Tongue (tissue), 2 donors: ENCODE results near the gene GRAP2. TPM values are rescaled to one million over a fixed set of nuclear protein-coding genes. Genes with fewer than 3 reads are reported as not detected.
"Not testable (repeated sequence)": the region's sequence is repeated elsewhere in the genome, so short reads cannot be mapped to it uniquely, and the experiment has no call there.

Source experiments
- DNase-seq: peaks from one replicate; pipeline ENCODE4 v3.0.0-alpha.2; 2015
- total RNA-seq: library from RNA; depleted of rRNA; stranded (reverse); fragments of >200 nt; gene quantifications from one replicate; pipeline ENCODE4 v1.2.3, GENCODE V29; 2014

The GRAP2 gene
- total RNA-seq, 1 donor from 2014 or later = 2.8 TPM

- DNase-seq = no peak
Observed at GRCh38 chr22:39897841-39898240, 3.0 kb upstream of the GRAP2 start.

GRCh38 chr22:39898997-39899396 lies 1.9 kb upstream of the GRAP2 start:
- peak; percentile 25 for DNase-seq

GRCh38 chr22:39901565-39902146 lies 772 bp downstream of the GRAP2 start:
- no peak for DNase-seq

- not testable (repeated sequence) for DNase-seq
Observed at GRCh38 chr22:39904024-39904423, 3.1 kb downstream of the GRAP2 start.

- no peak for DNase-seq
Observed at GRCh38 chr22:39904862-39905261, 4.0 kb downstream of the GRAP2 start.

- DNase-seq = no peak
Observed at GRCh38 chr22:39905687-39906086, 4.8 kb downstream of the GRAP2 start.

GRCh38 chr22:39906207-39906606 lies 5.3 kb downstream of the GRAP2 start:
- no peak for DNase-seq

GRCh38 chr22:39907047-39907446 lies 6.2 kb downstream of the GRAP2 start:
- no peak for DNase-seq

GRCh38 chr22:39907605-39908097 lies 6.8 kb downstream of the GRAP2 start:
- DNase-seq = no peak

- DNase-seq = no peak
Observed at GRCh38 chr22:39908136-39908535, 7.3 kb downstream of the GRAP2 start.

GRCh38 chr22:39908737-39909136 lies 7.9 kb downstream of the GRAP2 start:
- DNase-seq = no peak

- no peak for DNase-seq
Observed at GRCh38 chr22:39910876-39911613, 10.2 kb downstream of the GRAP2 start.

GRCh38 chr22:39913321-39913720 lies 12.4 kb downstream of the GRAP2 start:
- DNase-seq = no peak

GRCh38 chr22:39913886-39914285 lies 13.0 kb downstream of the GRAP2 start:
- DNase-seq = no peak

- no peak for DNase-seq
Observed at GRCh38 chr22:39914584-39914983, 13.7 kb downstream of the GRAP2 start.

GRCh38 chr22:39915295-39915726 lies 14.4 kb downstream of the GRAP2 start:
- no peak for DNase-seq

- no peak for DNase-seq
Observed at GRCh38 chr22:39916496-39916895, 15.6 kb downstream of the GRAP2 start.

GRCh38 chr22:39917197-39917643 lies 16.3 kb downstream of the GRAP2 start:
- peak; percentile 87 for DNase-seq

GRCh38 chr22:39917776-39918495 lies 17.1 kb downstream of the GRAP2 start:
- peak; percentile 48 for DNase-seq

- DNase-seq = no peak
Observed at GRCh38 chr22:39920134-39920743, 19.4 kb downstream of the GRAP2 start.

GRCh38 chr22:39923696-39924095 lies 22.8 kb downstream of the GRAP2 start:
- DNase-seq = peak; percentile 81

- no peak for DNase-seq
Observed at GRCh38 chr22:39924286-39924685, 23.4 kb downstream of the GRAP2 start.

- DNase-seq = no peak
Observed at GRCh38 chr22:39925273-39925672, 24.4 kb downstream of the GRAP2 start.
